T-cell (primary cell): ENCODE data around the gene RPH3AL. TPM values are rescaled to one million over a fixed set of nuclear protein-coding genes. Genes with fewer than 3 reads are reported as not detected.
"Not testable (repeated sequence)": the region's sequence is repeated elsewhere in the genome, so short reads cannot be mapped to it uniquely, and the experiment has no call there.

Experiments used
- ATAC-seq, 4 experiments: fragments of 200-7000 bp in 3 of 4; fragments of 150-1000 bp in 1 of 4; cut with Tn5 transposase; replicated peaks in 1 of 4; 1 replicate in 3 of 4; 2 replicates in 1 of 4; pipeline ENCODE4 v1.10.0; 2021; ENCODE audit warnings: moderate library complexity in 3 of 4, mild to moderate bottlenecking in 2 of 4, moderate number of reproducible peaks in 1 of 4
- CTCF ChIA-PET, 2 donors: fragments of 300-600 bp; sonication (Branson Sonifier 250); formaldehyde crosslinking; loops; one replicate each; lab custom pipeline; 2022; ENCODE audit warnings: antibody characterized with exemption in 2 of 2; lab: Charles Lee
- POLR2A ChIA-PET, 2 donors: fragments of 300-600 bp; sonication (Branson Sonifier 250); formaldehyde crosslinking; loops; one replicate each; lab custom pipeline; 2022; ENCODE audit warnings: antibody characterized with exemption in 2 of 2; lab: Charles Lee
- DNase-seq, 35 experiments: peaks; one replicate each; pipeline versions ENCODE4 v3.0.0 to v3.0.0-alpha.2; 2013 to 2023
- H3K27ac ChIP-seq: one replicate; pipeline ENCODE4 v1.5.1; 2013; ENCODE audit warnings: low read length
- H3K27me3 ChIP-seq, 2 experiments: replicated peaks in 1 of 2; 1 replicate in 1 of 2; 2 replicates in 1 of 2; pipeline versions ENCODE4 v1.6.1 to v1.7.0; 2013; ENCODE audit warnings: low read length in 1 of 2, mixed read lengths in 1 of 2; ENCODE audit not compliant: control insufficient read depth in 2 of 2, insufficient read depth in 2 of 2; ENCODE audit errors: extremely low read depth in 1 of 2
- H3K36me3 ChIP-seq, 2 donors: 1 replicate in 1 of 2; 2 replicates in 1 of 2; pipeline versions ENCODE4 v1.6.1 to v1.7.0; 2013; ENCODE audit warnings: low read length in 1 of 2; ENCODE audit not compliant: control insufficient read depth in 2 of 2, insufficient read depth in 1 of 2; ENCODE audit errors: extremely low read depth in 1 of 2
- H3K4me1 ChIP-seq, 2 experiments: 1 replicate in 1 of 2; 2 replicates in 1 of 2; pipeline versions ENCODE4 v1.6.1 to v1.7.0; 2013; ENCODE audit warnings: low read length in 2 of 2, mixed read lengths in 1 of 2; ENCODE audit not compliant: insufficient read depth in 2 of 2, control insufficient read depth in 1 of 2; ENCODE audit errors: extremely low read depth in 1 of 2
- H3K4me3 ChIP-seq, 2 donors: 1 replicate in 1 of 2; 2 replicates in 1 of 2; pipeline versions ENCODE4 v1.5.1 to v1.7.0; 2013; ENCODE audit warnings: mild to moderate bottlenecking in 2 of 2, low read length in 1 of 2, moderate library complexity in 1 of 2; ENCODE audit not compliant: control insufficient read depth in 1 of 2; ENCODE audit errors: extremely low read depth in 1 of 2
- H3K9me3 ChIP-seq: 2 replicates; pipeline ENCODE4 v1.7.0; 2013
- H3K27ac Mint-ChIP-seq, 2 donors: one replicate each; pipeline ENCODE4 v1.8.0; 2020 to 2021; ENCODE audit warnings: mild to moderate bottlenecking in 2 of 2, mixed read lengths in 2 of 2
- H3K27me3 Mint-ChIP-seq, 2 donors: one replicate each; pipeline ENCODE4 v1.8.0; 2021 to 2022; ENCODE audit warnings: mixed read lengths in 2 of 2
- H3K36me3 Mint-ChIP-seq: one replicate; pipeline ENCODE4 v1.8.0; 2021; ENCODE audit warnings: mixed read lengths
- H3K4me1 Mint-ChIP-seq, 3 donors: one replicate each; pipeline ENCODE4 v1.8.0; 2020 to 2022; ENCODE audit warnings: mixed read lengths in 3 of 3, mild to moderate bottlenecking in 1 of 3
- H3K4me3 Mint-ChIP-seq, 3 donors: one replicate each; pipeline ENCODE4 v1.8.0; 2020 to 2022; ENCODE audit warnings: mild to moderate bottlenecking in 3 of 3, mixed read lengths in 3 of 3, moderate library complexity in 3 of 3
- H3K9me3 Mint-ChIP-seq, 3 donors: one replicate each; pipeline ENCODE4 v1.8.0; 2020 to 2022; ENCODE audit warnings: mixed read lengths in 3 of 3
- WGBS: methylation state at CpG from one replicate; pipeline ENCODE4 v1.1.5; 2013; ENCODE audit warnings: missing lambda C conversion rate; ENCODE audit not compliant: insufficient coverage; 5-methylcytosine and 5-hydroxymethylcytosine counted together
- total RNA-seq, 35 experiments: library from RNA in 6 of 35; stranded (reverse) in 6 of 35; fragments of 120-200 nt in 1 of 35; gene quantifications; one replicate each; pipeline versions ENCODE4 v1.2.1 to v1.2.4 and lab custom pipeline; 2013 to 2026

The RPH3AL gene
- total RNA-seq, 5 donors from 2014 or later (not counting 1 experiment from before 2014, with no cell fraction given): 4.5 to 10.5 (median 5.3) TPM

DNA sequence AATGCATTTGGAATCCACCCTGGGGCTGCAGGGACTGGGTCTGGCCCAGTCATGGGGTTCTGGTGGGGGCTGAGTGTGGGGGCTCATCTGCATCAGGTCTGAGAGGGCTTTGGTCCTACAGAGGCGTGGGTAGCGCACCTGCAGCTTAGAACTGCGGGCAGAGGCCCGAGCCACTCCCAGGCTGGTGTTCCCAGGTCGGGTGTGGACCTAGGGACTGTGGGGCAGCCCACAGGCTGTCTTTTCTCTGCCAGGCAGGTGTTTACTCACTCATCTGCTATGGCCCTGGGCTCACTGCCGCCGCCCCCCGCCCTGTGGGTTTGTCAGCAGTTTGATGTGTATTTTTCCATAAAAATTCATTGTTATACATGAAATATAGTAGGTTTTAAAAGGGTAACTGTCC lies 144.2 kb downstream of the RPH3AL start:
- Mint-ChIP-seq H3K4me3 (no peak overlapping the region), H3K4me1 (no peaks in the 10 kb centered on the region), H3K27me3 (peaks cover 0 to 3% of the 10 kb centered on the region in 2 donors), H3K27ac (no peak overlapping the region), H3K36me3 (peaks cover 9% of the 10 kb centered on the region), H3K9me3 (peaks cover 0 to 5% (median 3%) of the 10 kb centered on the region in 3 donors)
- ATAC-seq (no peak), DNase-seq (no peak)
- no peak overlapping the region for H3K4me3 ChIP-seq
- WGBS: 80% methylated on average over 5 of the region's 8 CpGs
- H3K27me3 ChIP-seq: peaks cover 0 to 4% of the 10 kb centered on the region in 2 experiments
- H3K9me3 ChIP-seq: no peaks in the 10 kb centered on the region
- no peak overlapping the region for H3K27ac ChIP-seq
- ChIA-PET POLR2A (no interaction called here), CTCF (no interaction called here)
- no peaks in the 10 kb centered on the region for H3K36me3 ChIP-seq
- H3K4me1 ChIP-seq: no peaks in the 10 kb centered on the region

DNA sequence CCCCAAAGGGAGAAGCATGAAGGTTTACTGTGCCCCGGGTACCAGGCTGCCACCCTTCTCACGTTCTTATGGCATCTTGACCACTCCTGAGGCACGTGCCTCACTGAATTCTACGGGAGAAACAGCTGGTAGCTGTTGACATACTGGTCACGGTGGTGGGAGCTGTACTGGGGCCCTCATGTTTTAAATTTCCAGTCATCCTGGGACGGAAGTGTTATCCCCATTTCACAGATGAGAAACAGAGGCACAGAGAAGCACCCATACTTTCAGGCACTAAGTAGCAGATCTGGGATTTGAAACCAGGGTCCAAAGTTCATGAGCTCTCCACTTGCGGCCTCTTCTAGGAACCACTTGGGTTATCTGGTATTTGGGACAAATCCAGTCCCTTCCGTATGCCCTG lies 144.8 kb downstream of the RPH3AL start:
- DNase-seq (no peak), ATAC-seq (no peak)
- H3K27ac Mint-ChIP-seq: no peak overlapping the region
- WGBS: 83% methylated on average over 5 of the region's 8 CpGs
- H3K4me1 ChIP-seq: no peaks in the 10 kb centered on the region
- H3K27me3 Mint-ChIP-seq: peaks cover 0 to 3% of the 10 kb centered on the region in 2 donors
- H3K4me1 Mint-ChIP-seq: no peaks in the 10 kb centered on the region
- no peak overlapping the region for H3K4me3 Mint-ChIP-seq
- H3K27ac ChIP-seq: no peak overlapping the region
- H3K27me3 ChIP-seq: peaks cover 0 to 4% of the 10 kb centered on the region in 2 experiments
- H3K9me3 ChIP-seq: no peaks in the 10 kb centered on the region
- no peaks in the 10 kb centered on the region for H3K36me3 ChIP-seq
- POLR2A ChIA-PET: no interaction called here
- no peak overlapping the region for H3K4me3 ChIP-seq
- CTCF ChIA-PET: no interaction called here
- H3K9me3 Mint-ChIP-seq: peaks cover 0 to 5% (median 3%) of the 10 kb centered on the region in 3 donors
- H3K36me3 Mint-ChIP-seq: peaks cover 9% of the 10 kb centered on the region

DNA sequence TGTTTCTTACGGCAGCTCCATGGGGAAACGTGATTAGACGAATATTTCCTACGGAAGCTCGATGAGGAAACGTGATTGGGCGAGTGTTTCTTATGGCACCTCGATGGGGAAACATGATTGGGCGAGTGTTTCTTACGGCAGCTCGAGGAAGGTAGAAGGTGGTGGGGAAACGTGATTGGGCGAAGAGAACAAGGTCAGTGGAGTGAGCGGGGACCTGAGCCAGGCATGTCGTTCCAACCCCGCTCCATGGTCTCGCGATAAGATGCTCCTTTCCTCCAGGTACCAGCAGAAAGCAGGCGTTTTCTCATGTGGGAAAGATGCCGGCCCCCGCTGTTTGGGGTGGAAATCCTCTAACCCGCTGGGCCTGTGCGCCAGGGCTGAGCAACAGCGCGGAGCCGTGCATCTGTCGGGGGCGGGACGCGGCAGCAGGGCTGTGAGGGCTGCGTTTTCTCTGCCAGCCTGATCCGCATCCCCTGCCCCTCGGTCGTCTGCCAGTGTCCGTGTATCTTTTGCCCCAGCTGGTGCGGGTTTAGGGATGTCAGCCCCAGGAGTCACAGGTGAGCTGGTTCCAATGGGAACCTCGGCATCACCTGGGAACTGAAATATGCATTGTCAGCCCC lies 145.6 kb downstream of the RPH3AL start:
- ChIA-PET CTCF (no interaction called here), POLR2A (no interaction called here)
- H3K9me3 Mint-ChIP-seq: peaks cover 0 to 5% (median 3%) of the 10 kb centered on the region in 3 donors
- H3K36me3 Mint-ChIP-seq: peaks cover 7% of the 10 kb centered on the region
- Histone ChIP-seq H3K9me3 (no peaks in the 10 kb centered on the region), H3K36me3 (no peaks in the 10 kb centered on the region), H3K27ac (no peak overlapping the region), H3K4me3 (no peak overlapping the region), H3K27me3 (peaks cover 0 to 8% of the 10 kb centered on the region in 2 experiments), H3K4me1 (no peaks in the 10 kb centered on the region)
- WGBS: 96% methylated on average over 37 of the region's 37 CpGs
- peaks cover 0 to 3% of the 10 kb centered on the region in 2 donors for H3K27me3 Mint-ChIP-seq
- no peak overlapping the region for H3K27ac Mint-ChIP-seq
- no peak for DNase-seq
- H3K4me1 Mint-ChIP-seq: no peaks in the 10 kb centered on the region
- ATAC-seq: no peak
- no peak overlapping the region for H3K4me3 Mint-ChIP-seq

GRCh38 chr17:206484-206883 lies 146.1 kb downstream of the RPH3AL start:
- POLR2A ChIA-PET, H3K9me3 Mint-ChIP-seq, H3K27ac Mint-ChIP-seq, H3K9me3 ChIP-seq, H3K36me3 ChIP-seq, H3K4me3 ChIP-seq, H3K4me3 Mint-ChIP-seq, H3K36me3 Mint-ChIP-seq, ATAC-seq, H3K27me3 ChIP-seq, DNase-seq, CTCF ChIA-PET, H3K27ac ChIP-seq, H3K27me3 Mint-ChIP-seq, H3K4me1 Mint-ChIP-seq, H3K4me1 ChIP-seq: not testable (repeated sequence)
- 93% methylated on average over 27 of the region's 27 CpGs for WGBS

GRCh38 chr17:205817-206216 lies 146.8 kb downstream of the RPH3AL start:
- peaks cover 4% of the 10 kb centered on the region for H3K36me3 Mint-ChIP-seq
- 93% methylated on average over 3 of the region's 6 CpGs for WGBS
- no peaks in the 10 kb centered on the region for H3K4me1 ChIP-seq
- H3K4me3 Mint-ChIP-seq: no peak overlapping the region
- H3K36me3 ChIP-seq: no peaks in the 10 kb centered on the region
- CTCF ChIA-PET: no interaction called here
- POLR2A ChIA-PET: no interaction called here
- DNase-seq: no peak
- no peaks in the 10 kb centered on the region for H3K9me3 ChIP-seq
- H3K27ac ChIP-seq: no peak overlapping the region
- no peak overlapping the region for H3K27ac Mint-ChIP-seq
- peaks cover 0 to 9% of the 10 kb centered on the region in 2 experiments for H3K27me3 ChIP-seq
- H3K9me3 Mint-ChIP-seq: peaks cover 0 to 5% (median 3%) of the 10 kb centered on the region in 3 donors
- no peak overlapping the region for H3K4me3 ChIP-seq
- ATAC-seq: no peak
- peaks cover 0 to 5% of the 10 kb centered on the region in 2 donors for H3K27me3 Mint-ChIP-seq
- no peaks in the 10 kb centered on the region for H3K4me1 Mint-ChIP-seq

DNA sequence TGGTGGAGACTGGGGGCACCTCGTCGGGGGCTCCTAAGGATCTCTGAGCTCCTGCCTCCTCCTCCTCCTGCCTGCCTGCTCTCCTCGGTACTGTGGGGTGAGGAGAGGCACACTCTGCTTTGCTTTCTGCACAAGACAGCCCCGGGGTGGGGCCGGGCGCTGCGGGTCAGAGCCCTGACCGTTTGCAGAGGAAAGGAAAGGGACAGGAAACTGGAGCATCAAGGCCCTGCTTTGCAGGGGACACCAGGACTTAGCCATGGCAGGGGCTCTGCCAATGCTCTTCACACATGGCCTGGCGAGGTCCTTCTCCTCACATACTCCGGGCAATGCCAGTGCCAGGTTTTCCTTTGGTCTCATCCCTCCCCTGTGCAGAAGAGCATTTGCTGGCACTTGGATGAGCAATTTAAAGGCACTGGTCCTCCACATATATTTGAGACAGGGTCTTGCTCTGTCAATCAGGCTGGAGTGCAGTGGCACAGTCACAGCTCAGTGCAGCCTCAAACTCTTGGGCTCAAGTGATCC lies 147.4 kb downstream of the RPH3AL start:
- ATAC-seq (no peak), DNase-seq (no peak)
- H3K4me3 Mint-ChIP-seq: no peak overlapping the region
- peaks cover 0 to 6% of the 10 kb centered on the region in 2 donors for H3K27me3 Mint-ChIP-seq
- POLR2A ChIA-PET: no interaction called here
- H3K4me1 Mint-ChIP-seq: no peaks in the 10 kb centered on the region
- 54% methylated on average over 7 of the region's 10 CpGs for WGBS
- Histone ChIP-seq H3K9me3 (no peaks in the 10 kb centered on the region), H3K36me3 (no peaks in the 10 kb centered on the region), H3K4me3 (no peak overlapping the region), H3K4me1 (no peaks in the 10 kb centered on the region), H3K27me3 (peaks cover 0 to 15% of the 10 kb centered on the region in 2 experiments), H3K27ac (no peak overlapping the region)
- CTCF ChIA-PET: no interaction called here
- H3K36me3 Mint-ChIP-seq: peaks cover 4% of the 10 kb centered on the region
- H3K27ac Mint-ChIP-seq: no peak overlapping the region
- H3K9me3 Mint-ChIP-seq: peaks cover 0 to 5% (median 3%) of the 10 kb centered on the region in 3 donors
